ENCODE data around the gene NFYB.
"Not testable (repeated sequence)": the region's sequence is repeated elsewhere in the genome, so short reads cannot be mapped to it uniquely, and the experiment has no call there.

Gene NFYB

GRCh38 chr12:104114834-104115586 is 23.0 kb downstream of the NFYB start:
- H3K4me1 ChIP-seq (ENCODE audit: control insufficient read depth, insufficient read depth, low read length); H3K9ac ChIP-seq (ENCODE audit: low read length); H3K4me3 ChIP-seq (ENCODE audit: low read depth, low read length); H3K27me3 ChIP-seq (ENCODE audit: control insufficient read depth, insufficient read depth, low read length); H3K27ac ChIP-seq (ENCODE audit: low read depth, low read length); H3K9me3 ChIP-seq (ENCODE audit: control insufficient read depth, insufficient read depth, low read depth, low read length): not testable (repeated sequence)
- peaks cover 35% of the 10 kb centered on the region for H3K36me3 ChIP-seq (ENCODE audit: control insufficient read depth, insufficient read depth, low read length)

GRCh38 chr12:104109446-104110271 is 28.4 kb downstream of the NFYB start:
- H3K36me3 ChIP-seq (ENCODE audit: control insufficient read depth, insufficient read depth, low read length), result no peaks in the 10 kb centered on the region
- no peaks in the 10 kb centered on the region for H3K27me3 ChIP-seq (ENCODE audit: control insufficient read depth, insufficient read depth, low read length)
- H3K27ac ChIP-seq (ENCODE audit: low read depth, low read length), result no peak overlapping the region

DNA sequence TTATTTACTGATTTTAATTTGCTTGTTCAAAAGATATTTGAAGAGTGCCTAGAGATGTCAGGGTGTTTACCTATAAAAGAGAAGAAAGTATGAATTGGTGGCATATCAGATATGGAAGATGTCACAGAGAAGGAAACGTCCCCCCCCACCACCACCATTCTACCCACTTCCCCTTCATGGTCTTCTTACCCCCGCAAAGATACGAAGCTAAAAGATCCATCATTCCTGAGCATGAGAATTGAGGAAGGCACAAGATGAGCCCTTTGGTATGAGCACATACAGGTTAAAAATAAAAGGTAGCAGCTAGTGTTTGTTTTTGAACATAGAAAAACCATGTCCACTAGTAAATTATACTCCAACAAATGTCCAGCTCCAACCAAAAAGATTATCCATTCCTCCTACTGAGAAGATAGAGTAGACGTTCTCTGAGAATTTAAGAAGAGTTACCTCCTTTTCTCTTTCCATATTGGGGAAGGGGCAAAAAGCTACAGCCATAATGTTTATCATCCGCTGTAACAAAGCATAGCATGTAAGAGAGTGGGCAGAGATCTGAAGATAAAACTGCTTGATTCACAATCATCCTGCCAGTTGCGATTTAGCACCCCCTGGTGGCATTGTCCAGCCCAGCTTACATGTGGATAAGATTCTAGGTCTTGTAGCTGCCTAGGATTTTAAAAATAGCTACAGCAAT is 29.1 kb downstream of the NFYB start:
- H3K27ac ChIP-seq (ENCODE audit: low read depth, low read length), result no peak overlapping the region
- H3K4me3 ChIP-seq (ENCODE audit: low read depth, low read length), result no peak overlapping the region
- H3K27me3 ChIP-seq (ENCODE audit: control insufficient read depth, insufficient read depth, low read length), result no peaks in the 10 kb centered on the region
- H3K9me3 ChIP-seq (ENCODE audit: control insufficient read depth, insufficient read depth, low read depth, low read length), result no peaks in the 10 kb centered on the region
- H3K9ac ChIP-seq (ENCODE audit: low read length), result no peak overlapping the region
- H3K36me3 ChIP-seq (ENCODE audit: control insufficient read depth, insufficient read depth, low read length), result no peaks in the 10 kb centered on the region
- peaks cover 6% of the 10 kb centered on the region; the same call in 1 of the 2 replicates for H3K4me1 ChIP-seq (ENCODE audit: control insufficient read depth, insufficient read depth, low read length)

More at GRCh38 chr12:104109446-104110271, 28.4 kb downstream of the NFYB start:
- Histone ChIP-seq H3K9ac (ENCODE audit: low read length) (no peak overlapping the region), H3K9me3 (ENCODE audit: control insufficient read depth, insufficient read depth, low read depth, low read length) (no peaks in the 10 kb centered on the region), H3K4me3 (ENCODE audit: low read depth, low read length) (no peak overlapping the region), H3K4me1 (ENCODE audit: control insufficient read depth, insufficient read depth, low read length) (peaks cover 6% of the 10 kb centered on the region; the same call in 1 of the 2 replicates)

DNA sequence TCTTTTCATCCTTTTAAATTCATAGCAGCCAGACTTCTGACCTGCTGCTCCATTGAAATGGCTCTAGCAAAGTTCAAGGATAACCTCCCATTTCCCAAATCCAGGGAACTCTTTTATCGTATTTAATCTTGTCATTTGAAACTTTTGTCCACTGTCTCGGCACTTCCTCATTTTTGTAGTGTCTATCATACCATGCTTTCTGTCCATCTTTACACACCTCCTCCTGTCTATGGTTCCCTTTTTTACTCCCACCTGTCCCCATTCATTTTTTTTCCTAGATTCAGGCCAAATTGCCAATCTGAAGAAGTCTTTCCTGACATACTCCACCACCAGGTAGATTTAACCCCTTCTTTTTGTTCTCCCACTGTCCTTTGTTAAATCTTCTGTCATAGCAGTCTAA is 31.0 kb downstream of the NFYB start:
- Histone ChIP-seq H3K4me3 (ENCODE audit: low read depth, low read length) (no peak overlapping the region), H3K36me3 (ENCODE audit: control insufficient read depth, insufficient read depth, low read length) (no peaks in the 10 kb centered on the region), H3K4me1 (ENCODE audit: control insufficient read depth, insufficient read depth, low read length) (peaks cover 6% of the 10 kb centered on the region; the same call in 1 of the 2 replicates), H3K27ac (ENCODE audit: low read depth, low read length) (no peak overlapping the region), H3K27me3 (ENCODE audit: control insufficient read depth, insufficient read depth, low read length) (no peaks in the 10 kb centered on the region), H3K9ac (ENCODE audit: low read length) (no peak overlapping the region), H3K9me3 (ENCODE audit: control insufficient read depth, insufficient read depth, low read depth, low read length) (no peaks in the 10 kb centered on the region)

DNA sequence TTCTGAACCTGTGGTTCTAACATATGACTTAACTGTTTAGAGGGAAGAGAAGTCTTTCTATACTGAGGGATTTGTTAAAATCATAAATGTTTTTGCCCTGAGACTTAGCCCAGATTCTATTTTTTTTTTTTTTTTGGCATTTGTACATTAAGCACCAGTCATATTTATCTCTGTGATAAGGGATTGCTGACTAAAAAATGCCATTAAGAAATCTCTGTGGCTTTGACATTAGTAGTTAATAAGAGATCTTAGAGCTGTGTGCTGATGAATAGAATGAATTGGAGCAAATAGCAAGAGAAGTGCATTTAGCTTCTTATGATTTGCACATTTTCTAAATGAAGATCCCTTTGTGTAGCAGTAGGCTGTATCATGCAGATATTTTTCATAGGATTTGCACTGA is 32.5 kb downstream of the NFYB start:
- peaks cover 6% of the 10 kb centered on the region; the same call in 1 of the 2 replicates for H3K4me1 ChIP-seq (ENCODE audit: control insufficient read depth, insufficient read depth, low read length)
- no peaks in the 10 kb centered on the region for H3K27me3 ChIP-seq (ENCODE audit: control insufficient read depth, insufficient read depth, low read length)
- no peaks in the 10 kb centered on the region for H3K9me3 ChIP-seq (ENCODE audit: control insufficient read depth, insufficient read depth, low read depth, low read length)
- no peak overlapping the region for H3K4me3 ChIP-seq (ENCODE audit: low read depth, low read length)
- no peaks in the 10 kb centered on the region for H3K36me3 ChIP-seq (ENCODE audit: control insufficient read depth, insufficient read depth, low read length)
- no peak overlapping the region for H3K27ac ChIP-seq (ENCODE audit: low read depth, low read length)
- H3K9ac ChIP-seq (ENCODE audit: low read length), result no peak overlapping the region

DNA sequence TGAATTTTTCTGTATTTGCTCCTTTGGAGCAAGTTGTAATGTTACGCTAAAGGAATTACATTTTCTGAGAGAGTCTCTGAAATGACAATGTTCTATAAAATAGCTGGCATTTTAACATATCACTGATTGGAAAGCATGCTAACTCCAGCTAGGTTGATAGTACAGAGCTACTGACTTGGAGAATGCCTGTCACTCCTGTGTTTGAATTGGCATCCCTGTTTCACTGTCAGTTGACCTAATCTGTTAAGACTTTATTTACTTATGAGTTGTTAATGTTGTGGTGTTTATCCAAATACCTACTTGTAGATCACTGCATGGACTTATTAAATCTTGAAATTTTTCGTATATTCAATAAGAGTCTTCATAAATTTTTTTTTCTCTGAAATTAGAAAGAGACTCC is 40.1 kb downstream of the NFYB start:
- H3K36me3 ChIP-seq (ENCODE audit: control insufficient read depth, insufficient read depth, low read length), result peaks cover 2% of the 10 kb centered on the region; the same call in 1 of the 2 replicates
- no peak overlapping the region for H3K27ac ChIP-seq (ENCODE audit: low read depth, low read length)

GRCh38 chr12:104095289-104095688 is 42.7 kb downstream of the NFYB start:
- Histone ChIP-seq H3K9ac (ENCODE audit: low read length) (no peak overlapping the region), H3K36me3 (ENCODE audit: control insufficient read depth, insufficient read depth, low read length) (peaks cover 2% of the 10 kb centered on the region; the same call in 1 of the 2 replicates), H3K4me1 (ENCODE audit: control insufficient read depth, insufficient read depth, low read length) (peaks cover 8% of the 10 kb centered on the region), H3K27me3 (ENCODE audit: control insufficient read depth, insufficient read depth, low read length) (no peaks in the 10 kb centered on the region), H3K4me3 (ENCODE audit: low read depth, low read length) (no peak overlapping the region), H3K9me3 (ENCODE audit: control insufficient read depth, insufficient read depth, low read depth, low read length) (no peaks in the 10 kb centered on the region), H3K27ac (ENCODE audit: low read depth, low read length) (no peak overlapping the region)

More for the DNA sequence above, 40.1 kb downstream of the NFYB start:
- no peak overlapping the region for H3K9ac ChIP-seq (ENCODE audit: low read length)
- H3K4me1 ChIP-seq (ENCODE audit: control insufficient read depth, insufficient read depth, low read length), result no peaks in the 10 kb centered on the region
- no peak overlapping the region for H3K4me3 ChIP-seq (ENCODE audit: low read depth, low read length)
- H3K9me3 ChIP-seq (ENCODE audit: control insufficient read depth, insufficient read depth, low read depth, low read length), result no peaks in the 10 kb centered on the region
- H3K27me3 ChIP-seq (ENCODE audit: control insufficient read depth, insufficient read depth, low read length), result no peaks in the 10 kb centered on the region

DNA sequence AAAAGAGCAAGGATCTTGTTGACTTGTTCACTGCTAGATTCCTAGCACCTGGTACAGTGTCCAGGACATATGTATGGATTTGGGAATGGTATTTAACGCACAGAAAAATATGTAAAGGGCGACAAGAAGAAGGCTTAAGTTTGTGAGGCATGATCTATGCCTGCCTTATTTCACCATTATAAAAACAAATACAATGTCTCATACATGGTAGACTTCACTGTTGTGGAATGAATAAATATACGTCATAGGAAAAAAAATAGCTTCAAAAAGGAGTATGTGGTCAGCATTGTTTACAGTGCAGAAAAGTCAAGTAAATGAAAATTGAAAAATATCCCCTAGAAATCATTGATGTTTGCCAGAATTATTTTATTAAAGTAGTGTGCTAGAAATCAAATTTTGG is 43.7 kb downstream of the NFYB start:
- Histone ChIP-seq H3K27ac (ENCODE audit: low read depth, low read length) (no peak overlapping the region), H3K9me3 (ENCODE audit: control insufficient read depth, insufficient read depth, low read depth, low read length) (no peaks in the 10 kb centered on the region), H3K9ac (ENCODE audit: low read length) (no peak overlapping the region), H3K4me1 (ENCODE audit: control insufficient read depth, insufficient read depth, low read length) (peaks cover 8% of the 10 kb centered on the region), H3K4me3 (ENCODE audit: low read depth, low read length) (no peak overlapping the region), H3K36me3 (ENCODE audit: control insufficient read depth, insufficient read depth, low read length) (peaks cover 2% of the 10 kb centered on the region; the same call in 1 of the 2 replicates), H3K27me3 (ENCODE audit: control insufficient read depth, insufficient read depth, low read length) (no peaks in the 10 kb centered on the region)

DNA sequence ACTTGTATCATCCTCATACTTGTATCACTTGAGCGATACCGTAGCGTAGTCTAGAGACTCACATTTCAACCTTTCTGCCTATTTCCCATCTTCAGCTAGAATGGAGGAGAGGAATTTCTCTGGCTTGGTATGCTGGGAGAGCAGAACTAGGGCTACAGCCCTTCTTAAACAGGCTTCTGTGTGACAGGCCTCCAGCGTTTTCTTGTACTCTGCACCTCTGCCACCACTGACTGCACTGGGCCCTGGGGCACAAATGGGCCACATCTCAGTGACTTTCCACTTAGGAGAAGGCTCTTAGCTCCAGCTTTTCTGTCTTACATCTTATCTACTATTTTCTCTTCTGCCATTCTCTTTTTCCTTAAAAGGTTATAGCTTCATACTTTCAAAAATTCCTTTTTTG is 46.9 kb downstream of the NFYB start:
- Histone ChIP-seq H3K4me1 (ENCODE audit: control insufficient read depth, insufficient read depth, low read length) (peaks cover 8% of the 10 kb centered on the region), H3K4me3 (ENCODE audit: low read depth, low read length) (no peak overlapping the region), H3K27me3 (ENCODE audit: control insufficient read depth, insufficient read depth, low read length) (no peaks in the 10 kb centered on the region), H3K9ac (ENCODE audit: low read length) (no peak overlapping the region), H3K27ac (ENCODE audit: low read depth, low read length) (no peak overlapping the region), H3K9me3 (ENCODE audit: control insufficient read depth, insufficient read depth, low read depth, low read length) (no peaks in the 10 kb centered on the region), H3K36me3 (ENCODE audit: control insufficient read depth, insufficient read depth, low read length) (no peaks in the 10 kb centered on the region)

GRCh38 chr12:104090685-104091084 is 47.3 kb downstream of the NFYB start:
- H3K36me3 ChIP-seq (ENCODE audit: control insufficient read depth, insufficient read depth, low read length), result no peaks in the 10 kb centered on the region
- H3K9ac ChIP-seq (ENCODE audit: low read length), result no peak overlapping the region
- no peaks in the 10 kb centered on the region for H3K27me3 ChIP-seq (ENCODE audit: control insufficient read depth, insufficient read depth, low read length)
- H3K4me3 ChIP-seq (ENCODE audit: low read depth, low read length), result no peak overlapping the region
- H3K4me1 ChIP-seq (ENCODE audit: control insufficient read depth, insufficient read depth, low read length), result peaks cover 8% of the 10 kb centered on the region
- no peak overlapping the region for H3K27ac ChIP-seq (ENCODE audit: low read depth, low read length)
- H3K9me3 ChIP-seq (ENCODE audit: control insufficient read depth, insufficient read depth, low read depth, low read length), result no peaks in the 10 kb centered on the region
